Panc1 (cell line): Measurements from ENCODE around the gene SIGLECL1. TPM values are rescaled to one million over a fixed set of nuclear protein-coding genes. Genes with fewer than 3 reads are reported as not detected.

Experiments
- ATAC-seq: fragments of 200-7000 bp; cut with Tn5 transposase; 2 replicates; pipeline ENCODE4 v1.9.1; 2020; ENCODE audit warnings: mild to moderate bottlenecking, moderate library complexity
- BruUV-seq: library from RNA; stranded (reverse); fragments of 400-500 nt; replicated peaks from 2 replicates; lab custom pipeline; 2021; lab: Mats Ljungman, UMichigan
- CTCF ChIA-PET: fragments of 300-600 bp; sonication (Branson Sonifier 250); formaldehyde crosslinking; loops from one replicate; lab custom pipeline; 2022; ENCODE audit warnings: antibody characterized with exemption; lab: Charles Lee
- POLR2A ChIA-PET: fragments of 300-600 bp; sonication (Branson Sonifier 250); formaldehyde crosslinking; loops from one replicate; lab custom pipeline; 2022; ENCODE audit warnings: antibody characterized with exemption; lab: Charles Lee
- DNase-seq: peaks from one replicate; pipeline ENCODE4 v3.0.0-alpha.2; 2010; ENCODE audit warnings: low read depth, low spot score
- H3K27ac ChIP-seq: 2 replicates; pipeline ENCODE4 v1.5.1; 2011; ENCODE audit warnings: mild to moderate bottlenecking, low read length, inconsistent platforms
- H3K27me3 ChIP-seq: fragments of 200-500 bp; sonication (Bioruptor generic); 2 replicates; pipeline ENCODE4 v1.6.0; 2014; ENCODE audit warnings: low read length, inconsistent platforms; ENCODE audit not compliant: control insufficient read depth, insufficient read depth
- H3K36me3 ChIP-seq: fragments of 200-500 bp; sonication (Bioruptor generic); 2 replicates; pipeline ENCODE4 v1.5.1; 2014; ENCODE audit warnings: inconsistent platforms, mild to moderate bottlenecking, low read length, moderate library complexity; ENCODE audit not compliant: control insufficient read depth, insufficient read depth
- H3K4me1 ChIP-seq: 2 replicates; pipeline ENCODE4 v1.5.1; 2011; ENCODE audit warnings: inconsistent platforms, mild to moderate bottlenecking, low read length, moderate library complexity; ENCODE audit not compliant: control insufficient read depth, insufficient read depth
- H3K4me3 ChIP-seq, 2 experiments: 2 replicates each; pipeline ENCODE4 v1.5.1; 2011 to 2012; ENCODE audit warnings: low read depth in 2 of 2, low read length in 2 of 2, mild to moderate bottlenecking in 2 of 2, inconsistent platforms in 1 of 2, moderate library complexity in 1 of 2
- H3K9me3 ChIP-seq: fragments of 200-500 bp; sonication (Bioruptor generic); 2 replicates; pipeline ENCODE4 v1.5.1; 2014; ENCODE audit warnings: low read depth, mild to moderate bottlenecking, inconsistent platforms, low read length, moderate library complexity; ENCODE audit not compliant: control insufficient read depth, insufficient read depth
- POLR2AphosphoS5 ChIP-seq: IDR thresholded peaks from 2 replicates; pipeline ENCODE4 v1.6.1; 2012; ENCODE audit warnings: mild to moderate bottlenecking, low read depth, low read length, moderate library complexity
- SIN3A ChIP-seq: IDR thresholded peaks from 2 replicates; pipeline ENCODE4 v1.6.1; 2012; ENCODE audit warnings: low read depth, mild to moderate bottlenecking, low read length, moderate library complexity, borderline replicate concordance; ENCODE audit not compliant: insufficient read depth
- TCF7L2 ChIP-seq: IDR thresholded peaks from 2 replicates; pipeline ENCODE4 v1.6.1; 2011; ENCODE audit warnings: mild to moderate bottlenecking, low read depth, low read length, inconsistent platforms
- in situ Hi-C: cut with HindIII; loops from 2 replicates; pipeline ENCODE4 v1.10.0; 2016; ENCODE audit warnings: low sequenced_read_pairs, low pct_unique_long_range_greater_than_20kb
- intact Hi-C: fragments of 100-400 bp; cut with micrococcal nuclease; formaldehyde crosslinking; loops from one replicate; pipeline ENCODE4 v1.10.0; 2022; ENCODE audit not compliant: unreplicated experiment
- microRNA-seq: library from miRNA; unstranded; fragments of <30 nt; microRNA quantifications from one replicate; pipeline ENCODE4 v1.1.0, GENCODE V29; 2020; ENCODE audit not compliant: unreplicated experiment
- total RNA-seq: library from RNA; stranded (reverse); gene quantifications from one replicate; pipeline ENCODE4 v1.2.1, GENCODE V29; 2021; ENCODE audit not compliant: unreplicated experiment
- TF ChIP-seq, protein P1 (sequence below): fragments of 450-650 bp; IDR thresholded peaks from 2 replicates; pipeline ENCODE4 v1.5.1; 2017; ENCODE audit warnings: mild to moderate bottlenecking
- TF ChIP-seq, protein P2 (sequence below), 2 experiments: IDR thresholded peaks; 2 replicates each; pipeline ENCODE4 v1.6.1; 2011 to 2012; ENCODE audit warnings: low read depth in 2 of 2, control low read depth in 1 of 2, low read length in 1 of 2, mild to moderate bottlenecking in 1 of 2, moderate library complexity in 1 of 2; ENCODE audit not compliant: insufficient read depth in 1 of 2

The SIGLECL1 gene
- total RNA-seq, 1 experiment from 2014 or later = not detected

DNA sequence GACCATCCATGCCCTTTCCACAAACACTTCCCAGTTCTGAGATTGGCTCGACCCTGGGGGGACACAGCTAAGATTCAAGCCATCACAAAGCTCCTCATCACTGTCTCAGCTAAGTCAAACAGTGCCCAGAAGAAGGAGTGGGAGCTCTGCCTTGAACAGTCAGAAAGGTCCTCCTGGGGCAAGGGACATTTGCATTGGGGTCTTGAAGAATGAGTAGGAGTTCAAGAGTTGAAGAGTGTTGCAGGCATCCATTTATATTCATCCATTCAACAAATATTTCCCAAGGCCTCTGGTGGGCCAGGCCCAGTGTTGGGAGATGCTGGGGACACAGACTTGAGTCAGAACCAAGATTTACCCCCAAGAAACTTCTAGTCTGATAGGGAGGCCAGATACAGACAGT is 67.1 kb downstream of the SIGLECL1 start:
- intact Hi-C loops = no loop called here
- Histone ChIP-seq H3K27ac (no peak overlapping the region), H3K4me1 (no peaks in the 10 kb centered on the region), H3K36me3 (no peaks in the 10 kb centered on the region), H3K27me3 (no peaks in the 10 kb centered on the region), H3K9me3 (no peaks in the 10 kb centered on the region), H3K4me3 (no peak overlapping the region)
- DNase-seq = no peak
- in situ Hi-C loops = no loop called here
- ChIA-PET POLR2A (no interaction called here), CTCF (no interaction called here)
- no TSS peak for BruUV-seq
- TF ChIP-seq, protein P1, sequence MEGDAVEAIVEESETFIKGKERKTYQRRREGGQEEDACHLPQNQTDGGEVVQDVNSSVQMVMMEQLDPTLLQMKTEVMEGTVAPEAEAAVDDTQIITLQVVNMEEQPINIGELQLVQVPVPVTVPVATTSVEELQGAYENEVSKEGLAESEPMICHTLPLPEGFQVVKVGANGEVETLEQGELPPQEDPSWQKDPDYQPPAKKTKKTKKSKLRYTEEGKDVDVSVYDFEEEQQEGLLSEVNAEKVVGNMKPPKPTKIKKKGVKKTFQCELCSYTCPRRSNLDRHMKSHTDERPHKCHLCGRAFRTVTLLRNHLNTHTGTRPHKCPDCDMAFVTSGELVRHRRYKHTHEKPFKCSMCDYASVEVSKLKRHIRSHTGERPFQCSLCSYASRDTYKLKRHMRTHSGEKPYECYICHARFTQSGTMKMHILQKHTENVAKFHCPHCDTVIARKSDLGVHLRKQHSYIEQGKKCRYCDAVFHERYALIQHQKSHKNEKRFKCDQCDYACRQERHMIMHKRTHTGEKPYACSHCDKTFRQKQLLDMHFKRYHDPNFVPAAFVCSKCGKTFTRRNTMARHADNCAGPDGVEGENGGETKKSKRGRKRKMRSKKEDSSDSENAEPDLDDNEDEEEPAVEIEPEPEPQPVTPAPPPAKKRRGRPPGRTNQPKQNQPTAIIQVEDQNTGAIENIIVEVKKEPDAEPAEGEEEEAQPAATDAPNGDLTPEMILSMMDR = no peak
- no peak for TF ChIP-seq TCF7L2
- no peak for TF ChIP-seq SIN3A
- TF ChIP-seq, protein P2, sequence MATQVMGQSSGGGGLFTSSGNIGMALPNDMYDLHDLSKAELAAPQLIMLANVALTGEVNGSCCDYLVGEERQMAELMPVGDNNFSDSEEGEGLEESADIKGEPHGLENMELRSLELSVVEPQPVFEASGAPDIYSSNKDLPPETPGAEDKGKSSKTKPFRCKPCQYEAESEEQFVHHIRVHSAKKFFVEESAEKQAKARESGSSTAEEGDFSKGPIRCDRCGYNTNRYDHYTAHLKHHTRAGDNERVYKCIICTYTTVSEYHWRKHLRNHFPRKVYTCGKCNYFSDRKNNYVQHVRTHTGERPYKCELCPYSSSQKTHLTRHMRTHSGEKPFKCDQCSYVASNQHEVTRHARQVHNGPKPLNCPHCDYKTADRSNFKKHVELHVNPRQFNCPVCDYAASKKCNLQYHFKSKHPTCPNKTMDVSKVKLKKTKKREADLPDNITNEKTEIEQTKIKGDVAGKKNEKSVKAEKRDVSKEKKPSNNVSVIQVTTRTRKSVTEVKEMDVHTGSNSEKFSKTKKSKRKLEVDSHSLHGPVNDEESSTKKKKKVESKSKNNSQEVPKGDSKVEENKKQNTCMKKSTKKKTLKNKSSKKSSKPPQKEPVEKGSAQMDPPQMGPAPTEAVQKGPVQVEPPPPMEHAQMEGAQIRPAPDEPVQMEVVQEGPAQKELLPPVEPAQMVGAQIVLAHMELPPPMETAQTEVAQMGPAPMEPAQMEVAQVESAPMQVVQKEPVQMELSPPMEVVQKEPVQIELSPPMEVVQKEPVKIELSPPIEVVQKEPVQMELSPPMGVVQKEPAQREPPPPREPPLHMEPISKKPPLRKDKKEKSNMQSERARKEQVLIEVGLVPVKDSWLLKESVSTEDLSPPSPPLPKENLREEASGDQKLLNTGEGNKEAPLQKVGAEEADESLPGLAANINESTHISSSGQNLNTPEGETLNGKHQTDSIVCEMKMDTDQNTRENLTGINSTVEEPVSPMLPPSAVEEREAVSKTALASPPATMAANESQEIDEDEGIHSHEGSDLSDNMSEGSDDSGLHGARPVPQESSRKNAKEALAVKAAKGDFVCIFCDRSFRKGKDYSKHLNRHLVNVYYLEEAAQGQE (IDR thresholded peaks at IDR 0.05; ENCODE audit: insufficient read depth in 1 of 2, low read depth in 2 of 2, low read length in 1 of 2) = no peak
- no peak for TF ChIP-seq POLR2AphosphoS5
- ATAC-seq = no peak

Small RNA genes within 50 kb of the gene (microRNA-seq; reads per million reads assigned to microRNA genes)
- not detected for gene MIR8074

Other genes with a start within 250 kb of the SIGLECL1 start
- gene KLK8, start 249.5 kb upstream of the SIGLECL1 start, total RNA-seq = not detected
- not detected for gene KLK10, start 231.4 kb upstream of the SIGLECL1 start, total RNA-seq
- not detected for gene KLK11, start 224.5 kb upstream of the SIGLECL1 start, total RNA-seq
- not detected for gene KLK12, start 216.1 kb upstream of the SIGLECL1 start, total RNA-seq
- gene KLK13, start 186.0 kb upstream of the SIGLECL1 start, total RNA-seq = not detected
- not detected for gene KLK14, start 168.2 kb upstream of the SIGLECL1 start, total RNA-seq
- 9.3 TPM for gene CTU1, start 142.7 kb upstream of the SIGLECL1 start, total RNA-seq
- gene SIGLEC9, start 126.2 kb upstream of the SIGLECL1 start, total RNA-seq = not detected
- gene SIGLEC7, start 108.8 kb upstream of the SIGLECL1 start, total RNA-seq = not detected
- 0.13 TPM for gene CD33, start 26.0 kb upstream of the SIGLECL1 start, total RNA-seq
- gene IGLON5, start 60.6 kb downstream of the SIGLECL1 start, total RNA-seq = 0.13 TPM
- gene VSIG10L, start 91.1 kb downstream of the SIGLECL1 start, total RNA-seq = 3.3 TPM
- 66.2 TPM for gene ETFB, start 115.3 kb downstream of the SIGLECL1 start, total RNA-seq
- 0.95 TPM for gene CLDND2, start 117.9 kb downstream of the SIGLECL1 start, total RNA-seq
- 0.23 TPM for gene NKG7, start 121.6 kb downstream of the SIGLECL1 start, total RNA-seq
- not detected for gene LIM2, start 136.9 kb downstream of the SIGLECL1 start, total RNA-seq
- gene C19orf84, start 139.5 kb downstream of the SIGLECL1 start, total RNA-seq = not detected
- not detected for gene SIGLEC10, start 166.6 kb downstream of the SIGLECL1 start, total RNA-seq
- not detected for gene SIGLEC8, start 207.4 kb downstream of the SIGLECL1 start, total RNA-seq
- not detected for gene CEACAM18, start 227.5 kb downstream of the SIGLECL1 start, total RNA-seq